ENCODE measurements around the gene VN1R4. TPM values are rescaled to one million over a fixed set of nuclear protein-coding genes. Genes with fewer than 3 reads are reported as not detected.
"Not testable (repeated sequence)": the region's sequence is repeated elsewhere in the genome, so short reads cannot be mapped to it uniquely, and the experiment has no call there.

The VN1R4 gene
- total and polyA plus RNA-seq, 4 donors = not detected

DNA sequence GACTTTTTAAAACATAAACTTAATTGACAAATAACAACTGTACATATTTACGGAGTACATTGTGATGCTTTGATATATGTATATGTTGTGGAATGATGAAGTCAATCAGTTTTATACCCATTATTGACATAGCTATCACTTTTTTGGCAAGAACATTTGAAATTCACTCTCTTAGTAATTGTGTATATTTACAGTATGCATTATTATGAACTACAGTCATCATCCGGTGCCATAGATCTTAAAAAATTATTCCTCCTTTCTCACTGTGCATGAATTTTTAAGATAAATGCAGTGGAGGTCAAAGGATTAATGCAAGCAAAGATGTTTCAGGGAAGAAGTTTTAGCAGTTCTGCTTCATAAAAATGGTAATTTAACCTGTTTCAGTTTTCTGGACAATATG lies 8.0 kb upstream of the VN1R4 start:
- H3K4me3 ChIP-seq (ENCODE audit: low read depth, low read length) = no peak overlapping the region
- no CpG with 5 or more reads among the region's 2 CpGs for WGBS (ENCODE audit: insufficient coverage)
- no peaks in the 10 kb centered on the region for H3K9me3 ChIP-seq (ENCODE audit: control insufficient read depth, insufficient read depth, low read length)
- no peak for DNase-seq (ENCODE audit: low read depth in 4 of 6, low spot score in 6 of 6)
- no peaks in the 10 kb centered on the region for H3K36me3 ChIP-seq (ENCODE audit: control insufficient read depth, insufficient read depth, low read length)
- H3K27me3 ChIP-seq (ENCODE audit: control insufficient read depth, insufficient read depth, low read length) = no peaks in the 10 kb centered on the region
- no peaks in the 10 kb centered on the region for H3K4me1 ChIP-seq (ENCODE audit: control insufficient read depth, insufficient read depth, low read length)
- H3K27ac ChIP-seq (ENCODE audit: low read depth, low read length) = no peak overlapping the region

DNA sequence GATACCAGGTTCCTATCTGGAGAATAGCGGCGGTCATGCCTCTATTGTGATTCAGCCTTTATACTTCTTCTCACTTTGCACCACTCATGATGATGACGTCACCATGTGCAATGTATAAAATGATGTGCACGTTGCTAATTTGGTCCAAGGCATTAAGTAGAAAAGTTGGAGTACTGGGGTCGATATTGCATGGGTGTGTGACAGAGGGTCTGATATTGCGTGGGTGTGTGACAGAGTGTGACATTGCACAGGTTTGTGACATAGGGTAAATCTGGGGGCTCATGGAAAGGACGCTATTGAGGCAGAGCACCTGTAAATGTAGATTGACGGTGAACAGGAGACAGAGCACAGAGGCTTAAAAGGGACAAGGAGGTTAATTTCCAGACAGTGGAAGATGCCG lies 4.5 kb upstream of the VN1R4 start:
- Histone ChIP-seq H3K27ac (ENCODE audit: low read depth, low read length) (no peak overlapping the region), H3K9me3 (ENCODE audit: control insufficient read depth, insufficient read depth, low read length) (no peaks in the 10 kb centered on the region), H3K36me3 (ENCODE audit: control insufficient read depth, insufficient read depth, low read length) (no peaks in the 10 kb centered on the region), H3K27me3 (ENCODE audit: control insufficient read depth, insufficient read depth, low read length) (no peaks in the 10 kb centered on the region), H3K4me1 (ENCODE audit: control insufficient read depth, insufficient read depth, low read length) (no peaks in the 10 kb centered on the region), H3K4me3 (ENCODE audit: low read depth, low read length) (no peak overlapping the region)
- no peak for DNase-seq (ENCODE audit: low read depth in 4 of 6, low spot score in 6 of 6)
- WGBS (ENCODE audit: insufficient coverage) = 83% methylated on average over 7 of the region's 9 CpGs

DNA sequence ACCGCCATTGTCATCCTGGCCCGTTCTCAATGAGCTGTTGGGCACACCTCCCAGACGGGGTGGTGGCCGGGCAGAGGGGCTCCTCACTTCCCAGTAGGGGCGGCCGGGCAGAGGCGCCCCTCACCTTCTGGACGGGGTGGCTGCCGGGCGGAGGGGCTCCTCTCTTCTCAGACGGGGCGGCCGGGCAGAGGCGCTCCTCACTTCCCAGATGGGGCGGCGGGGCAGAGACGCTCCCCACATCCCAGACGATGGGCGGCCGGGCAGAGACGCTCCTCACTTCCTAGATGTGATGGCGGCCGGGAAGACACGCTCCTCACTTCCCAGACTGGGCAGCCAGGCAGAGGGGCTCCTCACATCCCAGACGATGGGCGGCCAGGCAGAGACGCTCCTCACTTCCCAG lies 2.3 kb upstream of the VN1R4 start:
- DNase-seq (ENCODE audit: low read depth in 4 of 6, low spot score in 6 of 6); H3K27me3 ChIP-seq (ENCODE audit: control insufficient read depth, insufficient read depth, low read length); H3K9me3 ChIP-seq (ENCODE audit: control insufficient read depth, insufficient read depth, low read length); H3K36me3 ChIP-seq (ENCODE audit: control insufficient read depth, insufficient read depth, low read length); H3K27ac ChIP-seq (ENCODE audit: low read depth, low read length); H3K4me3 ChIP-seq (ENCODE audit: low read depth, low read length); H3K4me1 ChIP-seq (ENCODE audit: control insufficient read depth, insufficient read depth, low read length): not testable (repeated sequence)
- WGBS (ENCODE audit: insufficient coverage) = 92% methylated on average over 15 of the region's 27 CpGs

GRCh38 chr19:53257715-53258342 lies 9.7 kb downstream of the VN1R4 start, which contains the start of gene VN1R2:
VN1R2 (plus strand) TSS chr19:53258292; CDS start chr19:53258376, 84 bp downstream.
- H3K27ac ChIP-seq (ENCODE audit: low read depth, low read length); DNase-seq (ENCODE audit: low read depth in 4 of 6, low spot score in 6 of 6); H3K4me1 ChIP-seq (ENCODE audit: control insufficient read depth, insufficient read depth, low read length); H3K9me3 ChIP-seq (ENCODE audit: control insufficient read depth, insufficient read depth, low read length); H3K27me3 ChIP-seq (ENCODE audit: control insufficient read depth, insufficient read depth, low read length); H3K4me3 ChIP-seq (ENCODE audit: low read depth, low read length); H3K36me3 ChIP-seq (ENCODE audit: control insufficient read depth, insufficient read depth, low read length): not testable (repeated sequence)
- WGBS (ENCODE audit: insufficient coverage) = 54% methylated on average over 12 of the region's 14 CpGs

- Histone ChIP-seq H3K36me3 (ENCODE audit: control insufficient read depth, insufficient read depth, low read length) (peaks cover 10% of the 10 kb centered on the region), H3K4me3 (ENCODE audit: low read depth, low read length) (peak within 1 kb of the TSS; percentile 78), H3K9me3 (ENCODE audit: control insufficient read depth, insufficient read depth, low read length) (no peaks in the 10 kb centered on the region), H3K27me3 (ENCODE audit: control insufficient read depth, insufficient read depth, low read length) (no peaks in the 10 kb centered on the region), H3K4me1 (ENCODE audit: control insufficient read depth, insufficient read depth, low read length) (peaks cover 7% of the 10 kb centered on the region), H3K27ac (ENCODE audit: low read depth, low read length) (peak within 1 kb of the TSS; percentile 88)
- peak; percentile 69 to 97 (median 76) for DNase-seq (ENCODE audit: low read depth in 4 of 6, low spot score in 6 of 6)
- WGBS (ENCODE audit: insufficient coverage) = under 1% methylated on average over 68 of the region's 72 CpGs
Observed at GRCh38 chr19:53254411-53255341, 12.8 kb downstream of the VN1R4 start, which contains the start of gene ZNF677. ZNF677 (minus strand) TSS chr19:53254873; CDS start chr19:53251550, 3,323 bp downstream.

DNA sequence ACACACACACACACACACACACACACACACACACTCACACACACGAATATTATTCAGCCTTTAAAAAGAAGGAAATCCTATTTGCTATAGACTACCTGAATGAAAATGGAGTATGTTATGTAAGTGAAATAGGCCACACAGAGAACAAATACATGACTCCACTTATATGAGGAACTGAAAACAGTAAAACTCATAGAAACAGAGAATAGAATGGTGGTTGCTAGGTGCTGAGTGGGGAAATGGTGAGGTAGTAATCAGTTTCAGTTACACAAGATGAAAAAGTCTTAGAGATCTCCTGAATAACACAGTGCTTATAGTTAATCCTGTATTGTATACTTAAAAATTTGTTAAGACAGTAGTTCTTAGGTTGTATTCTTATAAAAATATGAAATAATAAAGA lies 21.0 kb downstream of the VN1R4 start:
- Histone ChIP-seq H3K27me3 (ENCODE audit: control insufficient read depth, insufficient read depth, low read length) (no peaks in the 10 kb centered on the region), H3K9me3 (ENCODE audit: control insufficient read depth, insufficient read depth, low read length) (peaks cover 5% of the 10 kb centered on the region), H3K4me1 (ENCODE audit: control insufficient read depth, insufficient read depth, low read length) (no peaks in the 10 kb centered on the region), H3K4me3 (ENCODE audit: low read depth, low read length) (no peak overlapping the region), H3K27ac (ENCODE audit: low read depth, low read length) (no peak overlapping the region), H3K36me3 (ENCODE audit: control insufficient read depth, insufficient read depth, low read length) (peaks cover 19% of the 10 kb centered on the region)
- WGBS (ENCODE audit: insufficient coverage) = no CpG with 5 or more reads among the region's 1 CpG
- no peak for DNase-seq (ENCODE audit: low read depth in 4 of 6, low spot score in 6 of 6)

- H3K9me3 ChIP-seq (ENCODE audit: control insufficient read depth, insufficient read depth, low read length) = peaks cover 17% of the 10 kb centered on the region
- H3K4me3 ChIP-seq (ENCODE audit: low read depth, low read length) = no peak overlapping the region
- WGBS (ENCODE audit: insufficient coverage) = no CpG with 5 or more reads among the region's 4 CpGs
- peaks cover 16% of the 10 kb centered on the region for H3K36me3 ChIP-seq (ENCODE audit: control insufficient read depth, insufficient read depth, low read length)
- no peak overlapping the region for H3K27ac ChIP-seq (ENCODE audit: low read depth, low read length)
- DNase-seq (ENCODE audit: low read depth in 4 of 6, low spot score in 6 of 6) = no peak
- no peaks in the 10 kb centered on the region for H3K4me1 ChIP-seq (ENCODE audit: control insufficient read depth, insufficient read depth, low read length)
- no peaks in the 10 kb centered on the region for H3K27me3 ChIP-seq (ENCODE audit: control insufficient read depth, insufficient read depth, low read length)
Observed at GRCh38 chr19:53237114-53237777, 30.3 kb downstream of the VN1R4 start.

- no peak for DNase-seq (ENCODE audit: low read depth in 4 of 6, low spot score in 6 of 6)
- no peaks in the 10 kb centered on the region for H3K27me3 ChIP-seq (ENCODE audit: control insufficient read depth, insufficient read depth, low read length)
- H3K9me3 ChIP-seq (ENCODE audit: control insufficient read depth, insufficient read depth, low read length) = peaks cover 7% of the 10 kb centered on the region
- H3K4me3 ChIP-seq (ENCODE audit: low read depth, low read length) = no peak overlapping the region
- no peaks in the 10 kb centered on the region for H3K4me1 ChIP-seq (ENCODE audit: control insufficient read depth, insufficient read depth, low read length)
- H3K36me3 ChIP-seq (ENCODE audit: control insufficient read depth, insufficient read depth, low read length) = peaks cover 4% of the 10 kb centered on the region
- 92% methylated on average over 19 of the region's 20 CpGs for WGBS (ENCODE audit: insufficient coverage)
- H3K27ac ChIP-seq (ENCODE audit: low read depth, low read length) = no peak overlapping the region
Observed at GRCh38 chr19:53224606-53225005, 42.9 kb downstream of the VN1R4 start.

- WGBS (ENCODE audit: insufficient coverage) = 100% methylated on average over 3 of the region's 28 CpGs
- H3K4me3 ChIP-seq (ENCODE audit: low read depth, low read length); H3K27me3 ChIP-seq (ENCODE audit: control insufficient read depth, insufficient read depth, low read length); H3K27ac ChIP-seq (ENCODE audit: low read depth, low read length); DNase-seq (ENCODE audit: low read depth in 4 of 6, low spot score in 6 of 6); H3K36me3 ChIP-seq (ENCODE audit: control insufficient read depth, insufficient read depth, low read length); H3K4me1 ChIP-seq (ENCODE audit: control insufficient read depth, insufficient read depth, low read length): not testable (repeated sequence)
- peaks cover 11% of the 10 kb centered on the region for H3K9me3 ChIP-seq (ENCODE audit: control insufficient read depth, insufficient read depth, low read length)
Observed at GRCh38 chr19:53222716-53223115, 44.8 kb downstream of the VN1R4 start.
